K562 (cell line): Measurements from ENCODE around the gene APOM. TPM values are rescaled to one million over a fixed set of nuclear protein-coding genes. Genes with fewer than 3 reads are reported as not detected.

Experiments used
- ATF2 ChIP-seq: sonication (generic); formaldehyde crosslinking; IDR thresholded peaks from 2 replicates; pipeline ENCODE4 v1.8.1; 2022; ENCODE audit warnings: missing genetic modification reagents
- CBFA2T3 ChIP-seq: fragments of 450-650 bp; IDR thresholded peaks from 2 replicates; pipeline ENCODE4 v1.6.1; 2017
- FOXJ3 ChIP-seq: sonication (generic); formaldehyde crosslinking; IDR thresholded peaks from 2 replicates; pipeline ENCODE4 v1.4.0; 2020; ENCODE audit warnings: mild to moderate bottlenecking, missing genetic modification reagents
- MCM3 ChIP-seq: fragments of 450-650 bp; IDR thresholded peaks from 2 replicates; pipeline ENCODE4 v1.6.1; 2016
- NR3C1 ChIP-seq: sonication (generic); formaldehyde crosslinking; IDR thresholded peaks from 2 replicates; pipeline ENCODE4 v1.8.1; 2022; ENCODE audit warnings: missing genetic modification reagents
- OTX1 ChIP-seq: fragments of 450-650 bp; formaldehyde crosslinking; IDR thresholded peaks from 2 replicates; pipeline ENCODE4 v1.4.0; 2022; ENCODE audit warnings: mild to moderate bottlenecking
- POLR2G ChIP-seq: fragments of 200-400 bp; formaldehyde crosslinking; IDR thresholded peaks from 2 replicates; pipeline ENCODE4 v1.6.1; 2017; ENCODE audit warnings: low read depth, mild to moderate bottlenecking, antibody characterized with exemption, low read length, moderate library complexity
- U2AF2 ChIP-seq: fragments of 200-400 bp; formaldehyde crosslinking; optimal IDR thresholded peaks from 2 replicates; pipeline ENCODE3; 2017; ENCODE audit warnings: low read depth, mild to moderate bottlenecking, low read length
- ZBTB49 ChIP-seq: sonication (generic); formaldehyde crosslinking; IDR thresholded peaks from 2 replicates; pipeline ENCODE4 v1.8.0; 2022; ENCODE audit warnings: missing genetic modification reagents, mild to moderate bottlenecking, borderline replicate concordance
- ZNF143 ChIP-seq: sonication (generic); formaldehyde crosslinking; IDR thresholded peaks from 2 replicates; pipeline ENCODE4 v1.9.0; 2022; ENCODE audit warnings: mild to moderate bottlenecking, missing genetic modification reagents
- ZNF184 ChIP-seq: sonication (generic); formaldehyde crosslinking; IDR thresholded peaks from 2 replicates; pipeline ENCODE4 v1.5.0; 2020; ENCODE audit warnings: missing genetic modification reagents
- ZNF436 ChIP-seq: fragments of 250-450, 450-650 bp; sonication (Bioruptor Pico); formaldehyde crosslinking; IDR thresholded peaks from 2 replicates; pipeline ENCODE4 v1.7.0; 2020; ENCODE audit warnings: mild to moderate bottlenecking
- ZNF445 ChIP-seq: fragments of 250-450 bp; sonication (Bioruptor Pico); IDR thresholded peaks from 2 replicates; pipeline ENCODE4 v1.4.0; 2020; ENCODE audit warnings: low read depth, mild to moderate bottlenecking, moderate library complexity
- ZNF511 ChIP-seq: sonication (generic); formaldehyde crosslinking; IDR thresholded peaks from 2 replicates; pipeline ENCODE4 v1.8.0; 2022; ENCODE audit warnings: mild to moderate bottlenecking, missing genetic modification reagents
- polyA plus RNA-seq, 8 experiments: library from polyadenylated mRNA; depleted of rRNA in 4 of 8; stranded (reverse) in 5 of 8; unstranded in 3 of 8; fragments of >200 nt; fragmentation: Nextera tagmentation in 2 of 8; fragmentation: Illumina TruSeq in 1 of 8; extraction: Ambion mirVana in 2 of 8; extraction: Trizol in 1 of 8; gene quantifications; 2 replicates each; pipeline versions ENCODE4 v1.2.1 to v1.2.3, GENCODE V29; 2011 to 2014; ENCODE audit warnings: inconsistent platforms in 1 of 8, missing spikeins in 1 of 8
- total RNA-seq, 7 experiments: library from RNA; depleted of rRNA in 6 of 7; stranded (reverse); fragments of >200 nt in 6 of 7; fragmentation: Illumina TruSeq in 2 of 7; extraction: Trizol in 2 of 7; gene quantifications; 2 replicates each; pipeline versions ENCODE4 v1.2.1 to v1.2.3, GENCODE V29; 2011 to 2021; ENCODE audit warnings: low replicate concordance in 1 of 7
- TF ChIP-seq, protein P1 (sequence below), 2 experiments: fragments of 450-650 bp in 1 of 2; IDR thresholded peaks; 2 replicates each; pipeline ENCODE4 v1.6.1; 2011 to 2017; ENCODE audit warnings: low read depth in 2 of 2, antibody characterized with exemption in 1 of 2, borderline replicate concordance in 1 of 2, low read length in 1 of 2, mild to moderate bottlenecking in 1 of 2, mixed read lengths in 1 of 2; ENCODE audit not compliant: control insufficient read depth in 1 of 2
- TF ChIP-seq, protein P2 (sequence below): fragments of 150-350 bp; IDR thresholded peaks from 2 replicates; pipeline ENCODE4 v1.6.1; 2014; ENCODE audit warnings: low read depth, mild to moderate bottlenecking, low read length, borderline replicate concordance

The APOM gene
- total and polyA plus RNA-seq, 9 of the 15 experiments (the other 6 are each of a cell fraction or from before 2014, with no cell fraction given): 5.7 to 24.3 (median 10.4) TPM

DNA sequence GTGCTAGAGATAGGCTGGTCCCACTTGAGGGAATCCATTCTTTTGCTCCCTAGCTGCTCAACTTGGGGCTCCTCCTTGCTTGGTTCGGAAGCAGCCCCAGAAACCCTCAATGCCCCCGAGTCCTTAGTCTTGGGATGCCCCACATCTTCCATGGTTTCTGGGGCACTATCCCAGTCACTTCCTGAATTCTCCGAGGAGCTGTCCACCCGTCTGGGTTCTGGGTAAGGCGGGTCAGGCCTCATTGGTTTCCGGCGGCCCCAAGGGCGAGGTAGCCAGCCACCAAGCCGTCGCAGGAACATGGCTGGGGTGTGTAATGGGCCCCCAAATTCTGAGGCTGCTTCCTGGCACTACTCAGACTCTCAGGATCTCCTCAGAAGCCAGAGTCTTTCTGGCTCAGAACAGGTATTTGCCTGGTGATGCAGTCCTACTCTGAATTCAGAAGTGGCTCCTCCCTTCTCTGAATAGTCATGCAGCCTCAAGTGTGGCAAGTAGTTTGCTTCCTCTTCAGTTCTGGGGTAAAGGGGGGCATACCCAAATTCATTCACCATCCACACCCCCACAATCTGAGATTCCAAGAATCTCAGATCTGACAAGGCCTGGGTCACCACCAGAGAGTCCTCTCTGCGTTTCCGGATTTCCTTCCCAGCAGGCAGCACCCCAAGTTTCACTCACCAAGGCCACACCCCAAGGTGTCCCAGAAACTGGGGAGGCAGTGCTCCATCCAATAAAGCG, 4.1 kb downstream of the APOM start (continued):
- no peak for TF ChIP-seq FOXJ3 (CRISPR knock-in tag)
- no peak for TF ChIP-seq CBFA2T3
- no peak; the same call in 1 of the 2 replicates for TF ChIP-seq ZNF436 (CRISPR knock-in tag)
- TF ChIP-seq U2AF2: no peak
- no peak for TF ChIP-seq ZNF143
- TF ChIP-seq, protein P1, sequence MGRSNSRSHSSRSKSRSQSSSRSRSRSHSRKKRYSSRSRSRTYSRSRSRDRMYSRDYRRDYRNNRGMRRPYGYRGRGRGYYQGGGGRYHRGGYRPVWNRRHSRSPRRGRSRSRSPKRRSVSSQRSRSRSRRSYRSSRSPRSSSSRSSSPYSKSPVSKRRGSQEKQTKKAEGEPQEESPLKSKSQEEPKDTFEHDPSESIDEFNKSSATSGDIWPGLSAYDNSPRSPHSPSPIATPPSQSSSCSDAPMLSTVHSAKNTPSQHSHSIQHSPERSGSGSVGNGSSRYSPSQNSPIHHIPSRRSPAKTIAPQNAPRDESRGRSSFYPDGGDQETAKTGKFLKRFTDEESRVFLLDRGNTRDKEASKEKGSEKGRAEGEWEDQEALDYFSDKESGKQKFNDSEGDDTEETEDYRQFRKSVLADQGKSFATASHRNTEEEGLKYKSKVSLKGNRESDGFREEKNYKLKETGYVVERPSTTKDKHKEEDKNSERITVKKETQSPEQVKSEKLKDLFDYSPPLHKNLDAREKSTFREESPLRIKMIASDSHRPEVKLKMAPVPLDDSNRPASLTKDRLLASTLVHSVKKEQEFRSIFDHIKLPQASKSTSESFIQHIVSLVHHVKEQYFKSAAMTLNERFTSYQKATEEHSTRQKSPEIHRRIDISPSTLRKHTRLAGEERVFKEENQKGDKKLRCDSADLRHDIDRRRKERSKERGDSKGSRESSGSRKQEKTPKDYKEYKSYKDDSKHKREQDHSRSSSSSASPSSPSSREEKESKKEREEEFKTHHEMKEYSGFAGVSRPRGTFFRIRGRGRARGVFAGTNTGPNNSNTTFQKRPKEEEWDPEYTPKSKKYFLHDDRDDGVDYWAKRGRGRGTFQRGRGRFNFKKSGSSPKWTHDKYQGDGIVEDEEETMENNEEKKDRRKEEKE (IDR thresholded peaks at IDR 0.05; ENCODE audit: borderline replicate concordance in 1 of 2, control insufficient read depth in 1 of 2, low read depth in 2 of 2, low read length in 1 of 2): no peak
- no peak for TF ChIP-seq MCM3
- no peak for TF ChIP-seq ATF2 (CRISPR knock-in tag)
- no peak for TF ChIP-seq ZNF511
- no peak for TF ChIP-seq POLR2G
- TF ChIP-seq ZNF184: no peak
- TF ChIP-seq, protein P2, sequence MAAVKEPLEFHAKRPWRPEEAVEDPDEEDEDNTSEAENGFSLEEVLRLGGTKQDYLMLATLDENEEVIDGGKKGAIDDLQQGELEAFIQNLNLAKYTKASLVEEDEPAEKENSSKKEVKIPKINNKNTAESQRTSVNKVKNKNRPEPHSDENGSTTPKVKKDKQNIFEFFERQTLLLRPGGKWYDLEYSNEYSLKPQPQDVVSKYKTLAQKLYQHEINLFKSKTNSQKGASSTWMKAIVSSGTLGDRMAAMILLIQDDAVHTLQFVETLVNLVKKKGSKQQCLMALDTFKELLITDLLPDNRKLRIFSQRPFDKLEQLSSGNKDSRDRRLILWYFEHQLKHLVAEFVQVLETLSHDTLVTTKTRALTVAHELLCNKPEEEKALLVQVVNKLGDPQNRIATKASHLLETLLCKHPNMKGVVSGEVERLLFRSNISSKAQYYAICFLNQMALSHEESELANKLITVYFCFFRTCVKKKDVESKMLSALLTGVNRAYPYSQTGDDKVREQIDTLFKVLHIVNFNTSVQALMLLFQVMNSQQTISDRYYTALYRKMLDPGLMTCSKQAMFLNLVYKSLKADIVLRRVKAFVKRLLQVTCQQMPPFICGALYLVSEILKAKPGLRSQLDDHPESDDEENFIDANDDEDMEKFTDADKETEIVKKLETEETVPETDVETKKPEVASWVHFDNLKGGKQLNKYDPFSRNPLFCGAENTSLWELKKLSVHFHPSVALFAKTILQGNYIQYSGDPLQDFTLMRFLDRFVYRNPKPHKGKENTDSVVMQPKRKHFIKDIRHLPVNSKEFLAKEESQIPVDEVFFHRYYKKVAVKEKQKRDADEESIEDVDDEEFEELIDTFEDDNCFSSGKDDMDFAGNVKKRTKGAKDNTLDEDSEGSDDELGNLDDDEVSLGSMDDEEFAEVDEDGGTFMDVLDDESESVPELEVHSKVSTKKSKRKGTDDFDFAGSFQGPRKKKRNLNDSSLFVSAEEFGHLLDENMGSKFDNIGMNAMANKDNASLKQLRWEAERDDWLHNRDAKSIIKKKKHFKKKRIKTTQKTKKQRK: no peak
- TF ChIP-seq ZNF445 (CRISPR knock-in tag): no peak
- no peak for TF ChIP-seq OTX1 (CRISPR knock-in tag)
- TF ChIP-seq ZBTB49 (CRISPR knock-in tag): no peak
- no peak for TF ChIP-seq NR3C1 (CRISPR knock-in tag)
